K562 (cell line): ENCODE measurements around the gene AGPAT1. TPM values are rescaled to one million over a fixed set of nuclear protein-coding genes. Genes with fewer than 3 reads are reported as not detected.
A peak's percentile ranks its signal among the peaks of the same experiment; 100 is the strongest.

ENCODE experiments used
- BRD4 ChIP-seq: fragments of 200-600 bp; sonication (generic); IDR thresholded peaks from 2 replicates; pipeline ENCODE4 v1.6.1; 2017; ENCODE audit warnings: inconsistent platforms
- ETS2 ChIP-seq: IDR thresholded peaks from 2 replicates; pipeline ENCODE4 v1.6.1; 2016; ENCODE audit warnings: borderline replicate concordance, missing genetic modification characterization, mild to moderate bottlenecking, moderate library complexity, missing compliant biosample characterization; ENCODE audit not compliant: poor library complexity, severe bottlenecking
- HEY1 ChIP-seq: fragments of 250-450 bp; sonication (Bioruptor Pico); IDR thresholded peaks from 2 replicates; pipeline ENCODE4 v1.5.0; 2020; ENCODE audit warnings: mild to moderate bottlenecking, moderate library complexity, borderline replicate concordance
- KLF6 ChIP-seq: fragments of 250-450 bp; sonication (Bioruptor Pico); IDR thresholded peaks from 2 replicates; pipeline ENCODE4 v1.4.0; 2020; ENCODE audit warnings: mild to moderate bottlenecking, moderate library complexity, borderline replicate concordance
- MYNN ChIP-seq, 2 experiments: sonication (generic); formaldehyde crosslinking in 1 of 2; IDR thresholded peaks; 2 replicates each; pipeline versions ENCODE4 v1.5.0 to v1.6.1; 2016 to 2020; ENCODE audit warnings: antibody characterized with exemption in 1 of 2, missing genetic modification reagents in 1 of 2
- NR4A1 ChIP-seq, 2 experiments: fragments of 250-450 bp in 1 of 2; fragments of 450-650 bp in 1 of 2; sonication (Bioruptor Pico) in 1 of 2; IDR thresholded peaks; 2 replicates each; pipeline versions ENCODE4 v1.4.0 to v1.6.1; 2016 to 2020; ENCODE audit warnings: mild to moderate bottlenecking in 2 of 2, missing compliant biosample characterization in 1 of 2, missing genetic modification characterization in 1 of 2, moderate library complexity in 1 of 2
- RBM25 ChIP-seq: fragments of 200-400 bp; formaldehyde crosslinking; IDR thresholded peaks from 2 replicates; pipeline ENCODE4 v1.6.1; 2018; ENCODE audit warnings: low read length, low read depth, moderate library complexity; ENCODE audit not compliant: severe bottlenecking
- RBM39 ChIP-seq: fragments of 200-400 bp; formaldehyde crosslinking; optimal IDR thresholded peaks from 2 replicates; pipeline ENCODE3; 2018; ENCODE audit warnings: low read depth, low read length
- RFX5 ChIP-seq: IDR thresholded peaks from 2 replicates; pipeline ENCODE4 v1.6.1; 2011; ENCODE audit warnings: low read depth, mild to moderate bottlenecking, improper control_type of control experiment, low read length
- RHOXF2B ChIP-seq: fragments of 250-450 bp; sonication (Bioruptor Pico); conservative IDR thresholded peaks from 2 replicates; pipeline ENCODE4 v1.5.1; 2021
- SIN3A ChIP-seq, 2 experiments: fragments of 150-350 bp in 1 of 2; IDR thresholded peaks; 2 replicates each; pipeline ENCODE4 v1.6.1; 2011 to 2016; ENCODE audit warnings: borderline replicate concordance in 2 of 2, low read depth in 2 of 2, low read length in 2 of 2, mild to moderate bottlenecking in 2 of 2, moderate library complexity in 2 of 2; ENCODE audit not compliant: control insufficient read depth in 1 of 2
- SMAD2 ChIP-seq: fragments of 150-350 bp; IDR thresholded peaks from 2 replicates; pipeline ENCODE4 v1.6.1; 2014; ENCODE audit warnings: low read depth, mild to moderate bottlenecking, low read length
- SRSF3 ChIP-seq: fragments of 200-400 bp; formaldehyde crosslinking; IDR thresholded peaks from 2 replicates; pipeline ENCODE4 v1.6.1; 2016; ENCODE audit warnings: mild to moderate bottlenecking, low read length, moderate library complexity; ENCODE audit not compliant: insufficient read depth
- TCF7L2 ChIP-seq: fragments of 150-350 bp; IDR thresholded peaks from 2 replicates; pipeline ENCODE4 v1.6.1; 2016; ENCODE audit warnings: low read depth, mild to moderate bottlenecking, low read length, moderate library complexity
- TGIF2 ChIP-seq: sonication (generic); formaldehyde crosslinking; IDR thresholded peaks from 2 replicates; pipeline ENCODE4 v1.8.1; 2022; ENCODE audit warnings: mild to moderate bottlenecking, missing genetic modification reagents, moderate library complexity
- ZNF282 ChIP-seq: sonication (generic); formaldehyde crosslinking; IDR thresholded peaks from 2 replicates; pipeline ENCODE4 v1.8.1; 2023; ENCODE audit warnings: missing genetic modification reagents
- ZNF318 ChIP-seq, 2 experiments: fragments of 450-650 bp; IDR thresholded peaks; 2 replicates each; pipeline ENCODE4 v1.6.1; 2016; ENCODE audit warnings: mild to moderate bottlenecking in 2 of 2, borderline replicate concordance in 1 of 2, low read depth in 1 of 2, moderate library complexity in 1 of 2
- ZNF408 ChIP-seq: fragments of 250-450 bp; sonication (Bioruptor Pico); IDR thresholded peaks from 2 replicates; pipeline ENCODE4 v1.4.0; 2020; ENCODE audit warnings: low read depth, mild to moderate bottlenecking, moderate library complexity
- polyA plus RNA-seq, 8 experiments: library from polyadenylated mRNA; depleted of rRNA in 4 of 8; stranded (reverse) in 5 of 8; unstranded in 3 of 8; fragments of >200 nt; fragmentation: Nextera tagmentation in 2 of 8; fragmentation: Illumina TruSeq in 1 of 8; extraction: Ambion mirVana in 2 of 8; extraction: Trizol in 1 of 8; gene quantifications; 2 replicates each; pipeline versions ENCODE4 v1.2.1 to v1.2.3, GENCODE V29; 2011 to 2014; ENCODE audit warnings: inconsistent platforms in 1 of 8, missing spikeins in 1 of 8
- total RNA-seq, 7 experiments: library from RNA; depleted of rRNA in 6 of 7; stranded (reverse); fragments of >200 nt in 6 of 7; fragmentation: Illumina TruSeq in 2 of 7; extraction: Trizol in 2 of 7; gene quantifications; 2 replicates each; pipeline versions ENCODE4 v1.2.1 to v1.2.3, GENCODE V29; 2011 to 2021; ENCODE audit warnings: low replicate concordance in 1 of 7

The AGPAT1 gene
- total and polyA plus RNA-seq, 9 of the 15 experiments (the other 6 are each of a cell fraction or from before 2014, with no cell fraction given), result 37.9 to 176 (median 69.4) TPM

GRCh38 chr6:32196682-32197616 is 21.1 kb upstream of the AGPAT1 start (continued):
- TF ChIP-seq MYNN (IDR thresholded peaks at IDR 0.05) (0 out of 2 replicates have a peak, but pooled peaks have one; percentile 7), MYNN (CRISPR knock-in tag; IDR thresholded peaks at IDR 0.05) (no peak), NR4A1 (CRISPR knock-in tag; IDR thresholded peaks at IDR 0.05) (no peak), NR4A1 (tag; IDR thresholded peaks at IDR 0.05) (no peak), ZNF408 (CRISPR knock-in tag) (no peak), RBM39 (no peak), SRSF3 (no peak), ZNF282 (CRISPR knock-in tag) (no peak), SMAD2 (no peak), KLF6 (CRISPR knock-in tag) (no peak), HEY1 (no peak), RBM25 (no peak), ETS2 (tag) (no peak), RHOXF2B (no peak), RFX5 (no peak), BRD4 (no peak), SIN3A (IDR thresholded peaks at IDR 0.05; ENCODE audit: borderline replicate concordance in 2 of 2, control insufficient read depth in 1 of 2, low read depth in 2 of 2, low read length in 2 of 2) (no peak), TCF7L2 (no peak), ZNF318 (IDR thresholded peaks at IDR 0.05; ENCODE audit: borderline replicate concordance in 1 of 2, low read depth in 1 of 2) (no peak), TGIF2 (no peak)
